ENCODE results near the gene RBFOX2.

The RBFOX2 gene

DNA sequence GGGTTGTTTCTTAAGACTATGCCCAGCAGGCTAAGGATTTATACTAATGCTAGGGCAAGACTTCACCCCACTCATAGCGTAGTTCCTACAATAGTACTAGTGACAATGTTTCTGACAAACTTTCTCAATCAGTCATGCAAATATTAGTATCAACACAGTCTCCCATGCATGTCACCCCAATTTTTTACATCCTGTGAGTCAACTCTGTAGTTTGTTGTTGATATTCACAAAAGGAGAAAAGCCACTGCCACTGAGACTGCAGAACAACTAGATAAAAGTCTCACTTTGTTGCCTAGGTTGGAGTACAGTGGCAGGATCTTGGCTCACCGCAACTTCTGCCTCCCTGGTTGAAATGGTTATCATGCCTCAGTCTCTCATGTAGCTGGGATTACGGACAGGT lies 155.2 kb downstream of the RBFOX2 start:
- DNase-seq (ENCODE audit: low read depth in 2 of 3, low spot score in 1 of 3) = no peak

DNA sequence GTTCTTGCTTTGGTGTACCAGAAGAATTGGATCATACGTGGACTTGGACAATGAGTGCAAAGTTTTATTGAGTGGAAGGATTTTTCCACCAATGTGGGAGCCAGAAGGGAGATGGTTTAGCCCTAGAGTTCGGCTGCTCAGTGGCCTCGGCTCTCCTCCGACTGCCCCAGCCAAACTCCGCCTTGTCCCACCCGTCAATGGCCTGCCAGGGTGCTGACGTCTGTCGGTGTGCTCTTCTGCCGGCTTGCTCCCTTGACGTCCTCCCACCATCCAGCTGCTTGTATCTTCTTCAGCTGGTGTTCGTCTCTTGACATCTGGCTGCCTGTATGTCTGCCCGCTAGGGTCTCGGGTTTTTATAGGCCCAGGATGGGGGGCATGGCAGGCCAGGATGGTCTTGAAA lies 156.2 kb downstream of the RBFOX2 start:
- no peak for DNase-seq (ENCODE audit: low read depth in 2 of 3, low spot score in 1 of 3)

DNA sequence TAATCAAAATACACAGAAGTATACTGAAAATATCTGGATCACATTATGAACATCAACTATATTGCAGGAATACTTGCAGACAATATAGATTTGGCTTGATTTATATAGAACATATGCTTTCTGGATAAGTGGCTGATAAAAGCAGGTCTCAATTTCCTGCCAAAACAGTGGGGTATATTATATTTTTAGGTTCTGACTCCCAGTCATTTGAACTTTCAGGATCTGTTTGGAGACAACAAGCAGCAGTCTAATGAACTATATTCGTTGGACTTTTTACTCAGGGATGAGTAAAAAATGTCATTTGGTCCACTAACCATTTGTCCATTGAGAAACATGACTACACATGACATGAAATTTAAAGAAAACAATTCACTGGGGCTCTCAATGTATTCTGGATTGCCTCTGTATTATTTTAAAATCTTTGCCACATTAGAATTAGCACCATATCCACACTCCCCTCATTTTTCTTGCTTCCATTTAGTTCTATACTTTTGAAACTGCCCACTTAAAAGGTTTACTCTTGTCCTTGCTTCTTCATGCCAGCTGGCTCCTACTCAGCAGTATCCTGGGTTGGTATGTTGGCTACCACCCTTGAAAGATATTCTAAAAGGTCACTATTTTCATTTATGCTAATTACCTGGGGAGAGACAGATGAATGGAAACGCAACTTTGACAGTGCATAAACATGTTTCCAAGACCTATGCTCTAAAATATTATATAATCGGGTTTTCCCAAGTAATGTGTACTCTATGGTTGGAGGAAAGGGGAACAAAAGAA lies 157.9 kb downstream of the RBFOX2 start:
- DNase-seq (ENCODE audit: low read depth in 2 of 3, low spot score in 1 of 3) = no peak

DNA sequence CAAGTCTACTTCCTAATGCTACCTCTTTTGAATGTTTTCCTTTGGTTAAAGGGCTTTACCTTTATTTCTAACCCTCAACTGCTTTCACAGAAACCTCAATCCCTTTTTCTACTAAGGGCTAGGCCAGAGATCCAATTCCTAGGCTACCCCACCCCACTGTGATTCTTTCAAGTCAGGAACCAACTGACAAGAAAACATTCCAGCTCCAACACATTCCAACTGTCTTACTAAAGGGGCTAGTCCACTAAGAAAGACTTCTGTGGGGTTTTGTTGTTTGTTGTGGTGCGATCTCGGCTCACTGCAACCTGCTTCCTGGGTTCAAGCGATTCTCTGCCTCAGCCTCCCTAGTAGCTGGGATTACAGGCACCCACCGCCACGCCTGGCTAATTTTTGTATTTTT lies 159.7 kb downstream of the RBFOX2 start:
- no peak for DNase-seq (ENCODE audit: low read depth in 2 of 3, low spot score in 1 of 3)

DNA sequence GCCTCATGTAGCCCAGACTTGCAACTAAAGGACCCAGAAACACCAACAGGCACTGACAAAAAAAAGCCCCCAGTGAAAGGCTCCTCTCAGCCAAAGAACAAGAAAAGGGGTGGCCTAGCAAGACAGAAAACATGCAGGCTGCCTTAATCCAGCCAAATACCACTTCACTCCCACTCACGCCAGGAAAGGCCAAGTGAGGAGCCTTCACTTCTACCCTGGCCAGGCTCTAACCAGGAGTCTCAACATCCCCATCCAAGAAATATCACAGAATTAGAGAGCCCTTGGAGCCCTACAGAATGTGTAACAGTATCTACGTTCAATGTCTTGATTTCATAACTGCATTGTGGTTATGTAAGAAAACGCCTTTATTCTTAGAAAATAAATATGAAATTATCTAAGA lies 162.0 kb downstream of the RBFOX2 start:
- no peak for DNase-seq (ENCODE audit: low read depth in 2 of 3, low spot score in 1 of 3)

DNA sequence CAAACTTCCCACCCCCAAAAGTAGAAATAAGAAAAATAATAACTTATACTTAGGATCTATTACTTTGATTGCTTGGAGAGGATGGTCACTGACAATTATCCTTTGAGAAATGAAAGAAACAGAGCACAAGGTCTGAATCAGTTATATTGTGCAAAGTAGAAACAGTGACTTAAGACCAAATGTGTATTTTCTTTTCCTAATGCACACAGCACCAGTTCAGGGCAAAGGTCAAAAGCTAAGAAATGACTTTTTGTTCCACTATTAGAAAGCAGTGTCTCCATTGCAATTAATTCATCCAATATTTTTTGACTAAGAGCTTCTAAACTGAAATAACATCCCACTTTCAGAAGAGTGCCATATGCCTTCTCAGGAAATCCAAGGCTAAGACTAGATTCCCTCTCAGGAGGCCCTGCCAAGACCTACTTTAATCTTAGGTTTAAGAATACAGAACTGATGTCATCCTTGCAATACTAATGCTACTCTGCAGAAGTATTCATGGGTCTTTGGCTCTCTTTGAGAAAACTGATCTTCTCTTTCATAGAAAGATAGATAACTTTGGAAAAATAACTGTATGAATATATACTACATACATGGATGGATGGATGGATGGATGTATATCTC lies 164.0 kb downstream of the RBFOX2 start:
- no peak for DNase-seq (ENCODE audit: low read depth in 2 of 3, low spot score in 1 of 3)

DNA sequence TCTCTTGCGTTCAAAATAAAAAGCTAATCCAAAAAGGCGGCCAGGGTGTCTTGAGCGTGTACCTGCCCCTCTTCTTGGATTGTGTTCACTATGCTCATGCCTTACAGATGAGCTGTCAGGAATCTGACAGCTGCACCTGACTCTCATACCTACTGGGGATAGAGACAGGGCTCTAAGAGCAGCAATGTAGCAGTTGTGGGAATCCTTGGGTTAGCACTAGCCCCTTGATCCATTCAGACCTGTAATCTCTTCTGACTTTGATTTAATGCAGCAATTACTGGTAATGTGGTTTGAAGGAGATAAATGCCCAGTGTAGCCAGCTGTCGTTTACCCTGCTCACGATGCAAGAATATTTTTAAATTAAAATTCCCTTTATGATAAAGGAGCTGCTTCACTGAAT lies 165.2 kb downstream of the RBFOX2 start:
- DNase-seq (ENCODE audit: low read depth in 2 of 3, low spot score in 1 of 3) = no peak

DNA sequence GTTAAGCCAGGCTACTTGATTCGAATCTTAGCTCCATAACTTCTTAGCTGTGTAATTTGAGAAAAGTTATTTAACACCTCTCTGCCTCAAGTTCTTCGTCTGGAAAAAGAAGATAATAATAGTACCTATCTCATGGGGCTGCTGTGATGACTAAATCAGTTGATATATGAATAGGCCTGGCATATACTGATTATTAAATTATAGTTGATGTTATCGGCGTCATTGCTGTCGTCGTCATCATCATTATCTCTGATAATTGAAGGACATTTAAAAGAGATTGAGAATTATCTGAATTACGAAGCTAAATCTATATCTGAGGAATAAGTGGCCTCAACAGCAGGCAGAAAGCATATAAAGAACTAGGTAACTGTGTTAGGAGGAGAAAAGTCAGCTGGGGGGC lies 165.9 kb downstream of the RBFOX2 start:
- DNase-seq (ENCODE audit: low read depth in 2 of 3, low spot score in 1 of 3) = no peak

DNA sequence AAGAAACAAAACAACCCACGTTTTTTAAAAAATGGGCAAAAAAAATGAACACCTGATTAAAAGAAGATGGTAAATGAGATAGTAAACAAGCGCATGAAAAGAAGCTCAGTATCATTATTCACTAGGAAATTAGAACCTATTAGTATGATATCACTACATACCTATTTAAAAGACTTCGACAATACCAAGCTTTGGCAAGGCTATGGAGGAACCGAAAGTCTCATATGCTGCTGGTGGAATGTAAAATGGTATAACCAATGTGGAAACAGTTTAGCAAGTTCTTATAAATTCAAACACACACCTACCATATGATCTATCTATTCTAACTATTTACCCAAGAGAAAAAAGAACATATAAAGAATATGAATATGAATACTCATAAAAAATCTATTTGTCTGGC lies 167.2 kb downstream of the RBFOX2 start:
- no peak for DNase-seq (ENCODE audit: low read depth in 2 of 3, low spot score in 1 of 3)

DNA sequence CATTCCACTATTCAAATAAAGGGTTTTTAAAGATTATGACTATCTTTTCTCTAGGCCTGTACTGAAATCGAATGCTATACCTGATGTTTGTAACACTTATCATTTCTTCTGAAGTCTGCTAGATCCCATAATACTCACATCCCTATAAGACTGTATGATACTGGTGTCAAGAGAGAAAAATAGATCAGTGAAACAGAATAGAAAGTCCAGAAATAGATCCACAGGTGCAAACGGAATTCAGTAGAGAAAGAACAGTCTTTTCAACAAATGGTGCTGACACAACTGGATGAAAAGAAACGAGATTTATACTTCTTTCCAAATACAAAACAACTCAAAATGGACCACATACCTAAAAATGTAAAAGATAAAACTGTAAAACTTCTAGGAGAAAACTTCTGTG lies 167.8 kb downstream of the RBFOX2 start:
- DNase-seq (ENCODE audit: low read depth in 2 of 3, low spot score in 1 of 3) = no peak

DNA sequence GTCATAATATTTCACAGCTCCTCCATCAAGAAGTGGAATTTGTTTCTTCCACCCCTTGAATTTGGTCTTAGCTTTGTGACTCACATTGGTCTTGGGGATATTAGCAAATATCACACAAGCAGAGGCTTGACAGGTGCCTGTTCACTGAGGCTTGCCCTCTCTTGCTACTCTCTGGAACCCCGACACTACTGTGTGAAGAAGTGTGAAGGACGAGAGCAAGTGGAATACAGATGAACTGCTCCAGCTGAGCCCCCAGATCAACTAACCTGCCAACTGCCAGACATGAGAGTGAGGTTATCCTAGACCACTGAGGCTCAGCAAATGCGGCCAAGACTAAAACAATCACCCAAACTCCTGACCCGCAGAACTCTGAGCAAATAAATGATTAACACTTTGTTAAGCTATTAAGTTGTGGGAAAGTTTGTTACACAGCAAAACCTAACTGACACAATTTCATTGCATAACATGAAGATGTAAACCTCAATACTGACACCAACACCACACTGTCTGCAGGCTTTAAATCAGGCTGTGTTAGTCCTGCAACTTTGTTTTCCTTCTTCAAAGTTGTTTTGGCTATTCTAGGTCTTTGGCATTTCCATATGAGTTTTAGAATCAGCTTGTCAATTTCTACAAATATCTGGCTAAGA lies 168.4 kb downstream of the RBFOX2 start:
- DNase-seq (ENCODE audit: low read depth in 2 of 3, low spot score in 1 of 3) = no peak

DNA sequence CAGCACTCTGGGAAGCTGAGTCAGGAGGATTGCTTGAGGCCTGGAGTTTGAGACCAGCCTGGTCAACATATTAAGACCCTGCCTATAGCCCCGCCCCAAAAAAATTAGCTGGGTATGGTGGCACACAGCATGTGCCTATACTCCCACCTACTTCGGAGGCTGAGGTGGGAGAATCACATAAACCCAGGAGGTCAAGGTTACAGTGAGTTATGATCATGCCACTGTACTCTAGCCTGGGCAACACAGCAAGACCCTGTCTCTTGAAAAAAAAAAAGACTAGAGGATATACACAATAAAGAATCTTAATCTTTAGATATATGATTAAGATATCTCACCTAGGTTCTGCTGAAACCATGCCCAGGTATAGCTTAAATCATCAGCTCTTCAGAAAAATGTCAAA lies 174.3 kb downstream of the RBFOX2 start:
- DNase-seq (ENCODE audit: low read depth in 2 of 3, low spot score in 1 of 3) = no peak

DNA sequence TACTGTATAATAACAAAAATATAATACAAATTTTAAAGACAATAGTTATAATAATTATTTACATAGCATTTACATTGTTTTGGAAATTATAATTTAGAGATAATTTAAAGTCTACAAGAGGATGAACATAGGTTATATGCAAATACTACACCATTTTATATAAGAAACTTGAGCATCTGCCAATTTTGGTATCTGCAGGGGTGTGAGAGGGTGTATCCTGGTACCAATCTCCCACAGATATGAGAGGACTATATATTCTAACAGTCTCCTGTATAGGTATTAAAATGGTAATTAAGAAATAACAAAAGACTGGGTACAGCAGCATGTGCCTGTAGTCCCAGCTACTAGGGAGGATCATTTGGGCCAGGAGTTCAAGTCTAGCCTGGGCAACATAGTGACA lies 176.5 kb downstream of the RBFOX2 start:
- DNase-seq (ENCODE audit: low read depth in 2 of 3, low spot score in 1 of 3) = no peak

DNA sequence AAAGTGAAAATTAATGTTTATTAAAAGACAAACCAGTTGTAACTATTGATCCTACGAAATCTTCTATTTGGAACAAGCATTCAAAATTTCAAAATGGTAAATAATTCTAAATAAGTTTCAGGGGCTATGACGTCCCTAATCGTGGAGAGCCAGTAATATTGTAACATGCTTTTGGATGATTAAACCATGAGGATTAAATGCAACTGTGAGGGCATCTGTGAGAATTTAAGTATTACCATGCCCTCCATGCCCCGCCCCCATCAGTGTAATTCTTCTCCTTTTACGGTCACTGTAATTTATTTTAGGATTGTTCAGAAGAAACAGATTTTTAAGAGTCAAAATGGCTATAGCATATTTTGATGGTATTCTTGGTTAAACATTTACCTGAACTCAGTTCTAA lies 177.8 kb downstream of the RBFOX2 start:
- no peak for DNase-seq (ENCODE audit: low read depth in 2 of 3, low spot score in 1 of 3)

DNA sequence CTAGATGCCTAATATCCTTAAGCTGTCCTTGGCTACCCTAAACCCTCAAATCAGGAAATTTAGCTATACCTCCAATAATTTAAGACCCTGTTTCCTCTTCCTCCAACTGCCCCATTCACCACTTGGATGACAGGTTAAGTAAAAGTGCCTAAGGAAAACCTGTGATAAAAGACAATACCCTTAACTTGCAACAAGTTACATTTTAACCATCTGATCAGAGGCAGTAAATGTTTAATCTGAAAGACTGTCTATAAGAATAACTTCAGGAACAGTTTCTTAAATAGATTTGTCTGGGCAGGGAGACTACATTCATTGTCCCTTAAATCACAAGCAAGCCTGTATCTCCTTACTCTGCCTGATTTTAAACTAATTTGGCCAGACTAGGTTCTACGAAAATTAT lies 181.8 kb downstream of the RBFOX2 start:
- DNase-seq (ENCODE audit: low read depth in 2 of 3, low spot score in 1 of 3) = no peak

DNA sequence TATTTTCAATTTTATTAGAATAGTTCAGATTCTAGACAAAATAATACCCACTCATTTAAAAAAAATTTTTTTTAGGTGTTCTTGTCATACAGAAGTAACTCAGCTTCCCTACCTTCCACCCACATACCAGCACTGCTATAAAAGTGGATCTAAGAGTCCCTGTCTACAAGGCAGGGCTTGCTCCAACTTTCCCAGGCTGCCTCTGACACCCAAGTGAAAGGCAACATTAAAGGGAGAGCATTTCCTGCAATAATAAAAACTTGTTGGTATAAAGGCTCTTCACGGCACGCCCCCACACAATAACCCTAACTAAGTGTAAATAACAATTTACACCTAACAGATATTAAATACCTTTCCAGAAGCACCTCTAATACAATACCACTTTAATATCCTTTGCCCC lies 183.7 kb downstream of the RBFOX2 start:
- no peak for DNase-seq (ENCODE audit: low read depth in 2 of 3, low spot score in 1 of 3)

DNA sequence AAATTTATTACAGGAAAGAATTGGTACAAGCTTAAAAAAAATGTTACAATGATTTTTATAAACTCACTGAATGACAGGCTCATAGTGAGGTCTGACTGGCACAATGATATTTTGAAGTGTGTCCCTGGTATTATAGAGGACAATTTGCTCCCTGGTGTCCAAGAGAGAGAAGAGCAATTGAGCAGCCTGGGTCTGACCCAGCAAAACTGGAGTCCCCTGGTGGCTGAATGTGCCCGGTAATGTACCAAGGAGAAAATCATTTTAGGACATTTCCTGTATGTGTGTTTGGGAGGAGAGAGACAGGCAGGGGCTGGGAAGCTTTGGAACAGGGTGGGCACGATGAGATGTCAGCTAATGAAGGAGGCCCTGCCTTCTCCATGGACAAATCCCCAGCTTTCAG lies 185.7 kb downstream of the RBFOX2 start:
- DNase-seq (ENCODE audit: low read depth in 2 of 3, low spot score in 1 of 3) = no peak

DNA sequence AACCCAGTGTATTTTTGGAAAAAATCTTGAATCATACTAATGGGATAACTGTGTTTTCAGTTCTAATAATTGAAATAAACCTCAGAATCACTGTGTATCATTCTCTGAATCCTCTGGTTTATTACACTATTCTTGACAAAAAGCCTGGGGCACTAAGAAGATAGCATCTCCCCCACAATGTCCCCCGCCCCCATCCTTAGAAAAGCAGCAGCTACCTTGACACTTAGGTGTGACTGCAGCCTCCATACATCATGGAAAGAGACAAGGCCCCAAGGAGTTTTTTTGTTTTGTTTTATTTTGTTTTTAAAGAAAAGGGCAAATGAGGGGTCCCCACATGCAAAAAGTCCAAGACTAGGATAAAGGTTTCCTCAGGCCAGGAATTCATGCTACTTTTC lies 186.1 kb downstream of the RBFOX2 start:
- DNase-seq (ENCODE audit: low read depth in 2 of 3, low spot score in 1 of 3) = no peak

DNA sequence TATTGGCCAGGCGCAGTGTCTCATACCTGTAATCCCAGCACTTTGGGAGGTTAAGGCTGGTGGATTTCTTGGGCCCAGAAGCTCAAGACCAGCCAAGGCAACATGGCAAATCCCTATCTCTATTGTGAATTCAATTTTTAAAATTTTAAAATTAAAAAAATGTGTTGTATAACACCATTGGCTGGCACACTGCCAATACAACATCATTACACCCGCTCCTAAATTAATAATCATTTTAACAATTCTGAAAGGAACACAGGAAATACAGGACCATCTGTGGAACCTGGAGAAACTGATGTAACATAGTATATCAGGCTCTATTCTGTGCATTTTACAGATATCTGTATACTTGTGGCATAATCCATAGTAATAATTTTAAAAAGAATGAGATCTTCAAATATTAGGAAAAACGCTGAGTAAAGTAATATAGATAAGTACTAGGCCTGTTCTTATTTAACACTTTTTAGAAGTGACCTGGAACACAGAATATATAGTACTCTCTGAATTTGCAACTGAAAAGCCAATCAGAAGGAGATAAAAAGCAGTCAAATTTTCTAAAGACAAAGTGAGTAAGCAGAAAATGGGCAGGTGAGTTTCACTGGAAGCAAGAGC lies 186.6 kb downstream of the RBFOX2 start:
- DNase-seq (ENCODE audit: low read depth in 2 of 3, low spot score in 1 of 3) = no peak

DNA sequence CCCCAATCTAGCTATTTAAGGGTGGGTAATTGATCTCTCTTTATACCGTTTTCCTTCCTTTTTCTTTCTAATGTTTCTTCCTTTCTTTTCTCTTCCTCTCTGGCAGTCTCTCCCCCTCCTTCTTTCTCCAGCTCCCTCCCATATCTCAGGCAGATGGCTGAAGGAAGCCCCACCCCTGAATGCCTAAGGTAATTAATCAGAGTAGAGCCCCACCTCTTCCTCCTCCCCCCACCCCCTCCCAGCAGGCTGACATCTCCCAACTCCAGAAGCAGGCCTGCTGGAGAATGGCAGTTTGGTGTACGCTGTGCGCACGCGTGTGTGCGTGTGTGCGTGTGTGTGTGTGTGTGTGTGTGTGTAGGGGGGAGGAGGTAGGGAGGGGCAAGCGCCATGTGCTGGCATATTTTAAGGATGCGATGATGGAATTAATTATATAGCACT lies 188.3 kb downstream of the RBFOX2 start:
- DNase-seq (ENCODE audit: low read depth in 2 of 3, low spot score in 1 of 3) = no peak

DNA sequence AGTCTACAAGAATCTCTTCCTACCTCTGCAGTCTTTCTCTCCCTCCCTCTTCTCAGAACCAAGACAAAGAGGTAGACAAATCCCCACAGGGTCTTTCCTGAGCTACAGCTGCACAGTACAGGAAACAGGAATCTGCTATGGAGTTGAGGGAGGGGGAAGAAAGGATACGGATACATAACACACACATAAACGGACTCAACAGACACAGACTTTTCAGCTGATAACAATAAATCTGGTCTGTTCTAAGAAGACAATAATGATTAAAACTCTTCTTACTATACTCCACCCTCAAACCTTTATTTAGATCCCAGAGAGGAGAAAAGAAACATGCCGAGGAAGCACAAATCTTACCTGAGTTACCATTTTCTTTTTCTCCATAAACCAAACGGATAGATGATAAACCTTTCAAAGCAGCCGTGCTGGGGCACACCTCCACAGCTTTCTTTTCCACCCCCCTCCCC lies 188.8 kb downstream of the RBFOX2 start:
- DNase-seq (ENCODE audit: low read depth in 2 of 3, low spot score in 1 of 3) = no peak
